Smooth muscle cell (in vitro differentiated cells): Measurements from ENCODE around the gene PRPF38A. TPM values are rescaled to one million over a fixed set of nuclear protein-coding genes. Genes with fewer than 3 reads are reported as not detected.

ENCODE experiments used
- DNase-seq: peaks from one replicate; lab custom pipeline; 2025; ENCODE audit not compliant: unreplicated experiment; lab: John Stamatoyannopoulos, UW
- H2AFZ ChIP-seq: fragments of 200-600 bp; sonication (generic); 2 replicates; pipeline ENCODE4 v1.6.0; 2016; ENCODE audit warnings: antibody characterized with exemption, low read depth, mild to moderate bottlenecking
- H3F3A ChIP-seq: fragments of 200-600 bp; sonication (generic); 2 replicates; pipeline ENCODE4 v1.6.0; 2017; ENCODE audit warnings: antibody characterized with exemption, low read depth
- H3K27ac ChIP-seq: fragments of 200-600 bp; sonication (generic); 2 replicates; pipeline ENCODE4 v1.5.1; 2016; ENCODE audit warnings: low read depth, mild to moderate bottlenecking
- H3K27me3 ChIP-seq: fragments of 200-600 bp; sonication (generic); 2 replicates; pipeline ENCODE4 v1.6.1; 2016; ENCODE audit warnings: low read depth, mild to moderate bottlenecking
- H3K36me3 ChIP-seq: fragments of 200-600 bp; sonication (generic); 2 replicates; pipeline ENCODE4 v1.5.1; 2016; ENCODE audit warnings: low read depth
- H3K4me1 ChIP-seq: fragments of 200-600 bp; sonication (generic); 2 replicates; pipeline ENCODE4 v1.5.1; 2016; ENCODE audit warnings: low read depth
- H3K4me2 ChIP-seq: fragments of 200-600 bp; sonication (generic); 2 replicates; pipeline ENCODE4 v1.6.0; 2016; ENCODE audit warnings: mild to moderate bottlenecking
- H3K4me3 ChIP-seq: fragments of 200-600 bp; sonication (generic); 2 replicates; pipeline ENCODE4 v1.5.1; 2016; ENCODE audit warnings: mild to moderate bottlenecking
- H3K79me2 ChIP-seq: fragments of 200-600 bp; sonication (generic); 2 replicates; pipeline ENCODE4 v1.6.0; 2016; ENCODE audit warnings: low read depth, mild to moderate bottlenecking
- H3K9ac ChIP-seq: fragments of 200-600 bp; sonication (generic); 2 replicates; pipeline ENCODE4 v1.6.0; 2016; ENCODE audit warnings: low read depth
- H3K9me3 ChIP-seq: fragments of 200-600 bp; sonication (generic); replicated peaks from 2 replicates; pipeline ENCODE4 v1.5.1; 2016; ENCODE audit warnings: low read depth
- H4K20me1 ChIP-seq: fragments of 200-600 bp; sonication (generic); 2 replicates; pipeline ENCODE4 v1.6.0; 2016; ENCODE audit warnings: low read depth
- CTCF ChIP-seq: fragments of 200-600 bp; sonication (generic); IDR thresholded peaks from 2 replicates; pipeline ENCODE4 v1.5.1; 2017; ENCODE audit warnings: borderline replicate concordance, mild to moderate bottlenecking, antibody characterized with exemption; ENCODE audit not compliant: insufficient read depth, poor library complexity, severe bottlenecking
- WGBS: methylation state at CpG from one replicate; pipeline ENCODE4 v1.1.7; 2016; ENCODE audit warnings: low lambda C conversion rate; 5-methylcytosine and 5-hydroxymethylcytosine counted together
- polyA plus RNA-seq: library from polyadenylated mRNA; unstranded; fragments of >200 nt; fragmentation: Nextera tagmentation; extraction: Ambion mirVana; gene quantifications from 2 replicates; pipeline ENCODE4 v1.2.1, GENCODE V29; 2016
- total RNA-seq: library from RNA; depleted of rRNA; stranded (reverse); fragments of >200 nt; gene quantifications from 2 replicates; pipeline ENCODE4 v1.2.3, GENCODE V29; 2014

The PRPF38A gene
- total and polyA plus RNA-seq, 2 experiments from 2014 or later = 23.2 to 28.0 TPM

GRCh38 chr1:52359676-52360594, 44.5 kb upstream of the PRPF38A start:
- no peak for TF ChIP-seq CTCF
- Histone ChIP-seq H3F3A (peaks cover 2% of the 10 kb centered on the region), H4K20me1 (peaks cover 11% of the 10 kb centered on the region), H3K27ac (no peak overlapping the region), H3K9me3 (no peaks in the 10 kb centered on the region), H3K79me2 (peaks cover 10% of the 10 kb centered on the region), H3K4me3 (no peak overlapping the region), H3K4me2 (no peak overlapping the region), H3K36me3 (peaks cover 14% of the 10 kb centered on the region), H2AFZ (no peak overlapping the region), H3K4me1 (peaks cover 4% of the 10 kb centered on the region), H3K9ac (no peak overlapping the region), H3K27me3 (no peaks in the 10 kb centered on the region)
- DNase-seq = no peak
- 99% methylated on average over 24 of the region's 24 CpGs for WGBS

GRCh38 chr1:52360595-52360968, 43.8 kb upstream of the PRPF38A start:
- no peak overlapping the region for H3K9ac ChIP-seq
- H3K36me3 ChIP-seq = peaks cover 8% of the 10 kb centered on the region
- peaks cover 12% of the 10 kb centered on the region for H3K79me2 ChIP-seq
- WGBS = 96% methylated on average over 7 of the region's 7 CpGs
- DNase-seq = no peak
- no peak overlapping the region for H3K4me2 ChIP-seq
- H3K9me3 ChIP-seq = no peaks in the 10 kb centered on the region
- H3K27me3 ChIP-seq = no peaks in the 10 kb centered on the region
- no peak for TF ChIP-seq CTCF
- no peak overlapping the region for H3K27ac ChIP-seq
- no peak overlapping the region for H2AFZ ChIP-seq
- H3F3A ChIP-seq = no peaks in the 10 kb centered on the region
- H3K4me1 ChIP-seq = peaks cover 6% of the 10 kb centered on the region
- H3K4me3 ChIP-seq = no peak overlapping the region
- peaks cover 11% of the 10 kb centered on the region for H4K20me1 ChIP-seq

- no peak for TF ChIP-seq CTCF
These were observed 40.1 kb upstream of the PRPF38A start for GRCh38 chr1:52364235-52364839.

More at GRCh38 chr1:52364235-52364839, 40.1 kb upstream of the PRPF38A start:
- H3K4me1 ChIP-seq = peaks cover 9% of the 10 kb centered on the region
- H3K9me3 ChIP-seq = no peaks in the 10 kb centered on the region
- H4K20me1 ChIP-seq = peaks cover 11% of the 10 kb centered on the region
- no peaks in the 10 kb centered on the region for H3K36me3 ChIP-seq
- peak overlapping the region; percentile 94 for H3K4me2 ChIP-seq
- H3K27me3 ChIP-seq = no peaks in the 10 kb centered on the region
- peaks cover 12% of the 10 kb centered on the region for H3K79me2 ChIP-seq
- 86% methylated on average over 5 of the region's 5 CpGs for WGBS
- no peak for DNase-seq
- H3F3A ChIP-seq = peaks cover 5% of the 10 kb centered on the region
- peak overlapping the region; percentile 92 for H3K27ac ChIP-seq
- H2AFZ ChIP-seq = no peak overlapping the region
- peak overlapping the region; percentile 83 for H3K4me3 ChIP-seq
- H3K9ac ChIP-seq = peak overlapping the region; percentile 94
